ENCODE results near the gene GAK.

GRCh38 chr4:890036-890695, 42.0 kb downstream of the GAK start:
- TF ChIP-seq CTCF (IDR thresholded peaks at IDR 0.05) (no peak), POLR2A (IDR thresholded peaks at IDR 0.05) (no peak), EP300 (IDR thresholded peaks at IDR 0.05; ENCODE audit: low read depth) (no peak)

Measured in transverse colon (tissue), 3 donors.